Mesendoderm (in vitro differentiated cells): Measurements from ENCODE around the gene APOBEC4.

ENCODE experiments used
- DNase-seq: peaks from one replicate; pipeline ENCODE4 v3.0.0; 2013
- H2AK5ac ChIP-seq: 2 replicates; pipeline ENCODE4 v1.6.1; 2013; ENCODE audit warnings: low read length, inconsistent platforms
- H2BK120ac ChIP-seq: 2 replicates; pipeline ENCODE4 v1.6.1; 2013; ENCODE audit warnings: low read depth, mild to moderate bottlenecking, low read length, moderate library complexity, mixed read lengths
- H2BK15ac ChIP-seq: replicated peaks from 2 replicates; pipeline ENCODE4 v1.6.1; 2013; ENCODE audit warnings: low read depth, mild to moderate bottlenecking, moderate library complexity
- H2BK5ac ChIP-seq: 2 replicates; pipeline ENCODE4 v1.6.1; 2013; ENCODE audit warnings: low read length, inconsistent platforms
- H3K18ac ChIP-seq: 2 replicates; pipeline ENCODE4 v1.6.1; 2013; ENCODE audit warnings: mild to moderate bottlenecking, low read length, mixed read lengths
- H3K23ac ChIP-seq: one replicate; pipeline ENCODE4 v1.6.1; 2013; ENCODE audit warnings: low read length
- H3K27ac ChIP-seq: 2 replicates; pipeline ENCODE4 v1.5.1; 2013; ENCODE audit warnings: low read depth, mild to moderate bottlenecking, inconsistent platforms, low read length, moderate library complexity
- H3K27me3 ChIP-seq: 2 replicates; pipeline ENCODE4 v1.6.1; 2013; ENCODE audit warnings: low read length, control low read depth, mild to moderate bottlenecking, inconsistent platforms; ENCODE audit not compliant: insufficient read depth, poor library complexity
- H3K36me3 ChIP-seq: 2 replicates; pipeline ENCODE4 v1.6.1; 2013; ENCODE audit warnings: low read length, inconsistent platforms; ENCODE audit not compliant: control insufficient read depth, insufficient read depth
- H3K4ac ChIP-seq: one replicate; pipeline ENCODE4 v1.6.1; 2013; ENCODE audit warnings: low read depth, mild to moderate bottlenecking, low read length, moderate library complexity
- H3K4me1 ChIP-seq: 2 replicates; pipeline ENCODE4 v1.6.1; 2013; ENCODE audit warnings: low read depth, low read length, inconsistent platforms; ENCODE audit not compliant: control insufficient read depth
- H3K4me2 ChIP-seq: 2 replicates; pipeline ENCODE4 v1.6.1; 2013; ENCODE audit warnings: low read length
- H3K4me3 ChIP-seq: 2 replicates; pipeline ENCODE4 v1.5.1; 2013; ENCODE audit warnings: mild to moderate bottlenecking, low read length
- H3K56ac ChIP-seq: one replicate; pipeline ENCODE4 v1.6.1; 2013; ENCODE audit warnings: low read length
- H3K79me1 ChIP-seq: 2 replicates; pipeline ENCODE4 v1.6.1; 2013; ENCODE audit warnings: low read length, inconsistent platforms
- H3K79me2 ChIP-seq: 2 replicates; pipeline ENCODE4 v1.6.1; 2013; ENCODE audit warnings: mild to moderate bottlenecking, low read length; ENCODE audit not compliant: control insufficient read depth, insufficient read depth
- H3K9ac ChIP-seq: 2 replicates; pipeline ENCODE4 v1.6.1; 2013; ENCODE audit warnings: low read length, inconsistent platforms
- H4K5ac ChIP-seq: one replicate; pipeline ENCODE4 v1.6.1; 2013; ENCODE audit warnings: low read length
- H4K8ac ChIP-seq: one replicate; pipeline ENCODE4 v1.6.1; 2013; ENCODE audit warnings: low read depth, mild to moderate bottlenecking, control low read depth, low read length, moderate library complexity
- WGBS: extraction: QIAGEN DNeasy Blood & Tissue Kit; methylation state at CpG from one replicate; pipeline ENCODE4 v1.1.7; 2013; ENCODE audit warnings: low lambda C conversion rate, missing lambda C conversion rate; ENCODE audit not compliant: insufficient coverage; ENCODE audit errors: extremely low coverage; 5-methylcytosine and 5-hydroxymethylcytosine counted together

Gene APOBEC4

DNA sequence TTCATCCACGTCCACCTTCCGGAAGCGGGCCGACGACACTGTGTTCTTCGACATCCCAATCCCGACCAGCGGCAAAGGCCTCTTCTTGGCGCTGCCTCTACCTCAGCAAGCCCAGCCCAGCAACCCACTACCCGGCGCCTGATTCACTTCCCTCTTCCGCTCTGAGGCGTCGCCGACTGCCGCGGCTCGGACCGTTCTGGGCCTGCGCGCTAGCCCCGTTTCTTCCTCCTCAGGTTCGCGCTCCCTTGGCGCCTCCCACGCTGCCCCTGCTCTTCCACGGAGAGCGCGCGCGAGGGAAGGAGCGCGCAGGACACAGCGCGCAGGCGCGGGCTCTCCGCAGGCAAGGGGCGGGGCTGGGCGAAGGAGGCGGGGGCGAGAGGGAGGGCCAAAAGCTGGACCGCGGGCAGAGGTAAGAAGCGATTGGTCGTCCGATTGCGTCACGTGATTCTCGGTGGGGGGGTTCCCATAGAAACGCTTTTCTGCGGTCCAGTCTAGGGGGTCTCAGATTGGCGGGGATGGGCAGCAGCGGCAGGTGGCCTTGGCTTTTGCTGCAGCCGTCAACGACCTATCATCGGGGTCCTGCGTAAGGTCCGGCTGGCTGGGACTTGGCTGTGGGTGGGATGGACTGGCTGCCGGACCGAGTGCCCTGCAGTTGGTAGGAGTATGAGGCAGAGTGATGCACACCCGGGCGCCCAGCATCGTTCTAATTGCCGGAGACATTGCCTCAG, 17.3 kb downstream of the APOBEC4 start, which contains the start of gene ARPC5:
Gene ARPC5, minus strand, starts transcription at position 178 of the 728 bp plus-strand sequence. Its CDS starts 124 bp downstream, at position 54.
- H3K27ac ChIP-seq = peak within 1 kb of the TSS; percentile 88
- H3K56ac ChIP-seq = peak within 1 kb of the TSS; percentile 98
- peak within 1 kb of the TSS; percentile 92 for H3K9ac ChIP-seq
- no peaks in the 10 kb centered on the region for H3K4me1 ChIP-seq
- peak within 1 kb of the TSS; percentile 65 for H3K18ac ChIP-seq
- H4K5ac ChIP-seq = no peak within 1 kb of the TSS
- peaks cover 2% of the 10 kb centered on the region for H3K79me1 ChIP-seq
- peaks cover 2% of the 10 kb centered on the region for H3K27me3 ChIP-seq
- no peak within 1 kb of the TSS for H2AK5ac ChIP-seq
- H3K23ac ChIP-seq = no peak within 1 kb of the TSS
- no peak within 1 kb of the TSS for H2BK120ac ChIP-seq
- no CpG with 5 or more reads among the region's 65 CpGs for WGBS
- H4K8ac ChIP-seq = peak within 1 kb of the TSS; percentile 43
- DNase-seq = peak; percentile 97
- no peak within 1 kb of the TSS for H2BK15ac ChIP-seq
- peak within 1 kb of the TSS; percentile 72 for H3K4me2 ChIP-seq
- peak within 1 kb of the TSS; percentile 90 for H3K4me3 ChIP-seq
- peaks cover 2% of the 10 kb centered on the region for H3K36me3 ChIP-seq
- peak within 1 kb of the TSS; percentile 10 for H3K4ac ChIP-seq
- H2BK5ac ChIP-seq = no peak within 1 kb of the TSS
- peaks cover 6% of the 10 kb centered on the region for H3K79me2 ChIP-seq

DNA sequence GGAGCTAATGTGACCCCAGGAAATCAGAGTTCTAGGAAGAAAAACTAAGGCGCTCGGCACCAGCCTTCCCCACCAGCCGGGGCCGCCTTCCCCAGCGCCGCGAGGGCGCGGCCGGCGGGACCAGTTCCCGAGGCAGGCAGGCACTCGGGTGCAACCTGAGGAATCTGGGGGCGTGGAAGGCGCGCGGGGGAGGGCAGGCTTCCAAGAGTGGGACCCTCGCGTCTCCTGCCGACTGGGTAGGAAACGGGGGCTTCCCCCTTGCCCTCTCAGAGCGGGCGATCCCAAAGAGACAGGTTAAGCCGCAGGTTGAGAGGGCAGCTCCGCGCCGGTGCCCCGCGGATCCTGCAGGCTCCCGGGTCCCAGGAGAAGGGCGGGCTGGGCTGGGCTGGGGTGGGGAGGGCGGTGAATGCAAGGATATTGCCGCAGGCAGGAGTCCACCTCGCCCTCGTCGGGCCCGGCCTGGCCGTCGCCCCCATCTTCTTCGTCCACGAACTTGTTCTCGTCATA, 18.0 kb downstream of the APOBEC4 start:
- H2BK15ac ChIP-seq = no peak overlapping the region
- peaks cover 4% of the 10 kb centered on the region for H3K79me1 ChIP-seq
- peak overlapping the region; percentile 98 for H3K56ac ChIP-seq
- H3K27ac ChIP-seq = peak overlapping the region; percentile 88
- WGBS = no CpG with 5 or more reads among the region's 42 CpGs
- H4K8ac ChIP-seq = peak overlapping the region; percentile 43
- no peak overlapping the region for H2BK5ac ChIP-seq
- H3K36me3 ChIP-seq = peaks cover 6% of the 10 kb centered on the region
- H3K18ac ChIP-seq = peak overlapping the region; percentile 65
- H2BK120ac ChIP-seq = no peak overlapping the region
- peak overlapping the region; percentile 53 for H3K4me2 ChIP-seq
- H3K23ac ChIP-seq = no peak overlapping the region
- no peaks in the 10 kb centered on the region for H3K4me1 ChIP-seq
- H3K27me3 ChIP-seq = peaks cover 2% of the 10 kb centered on the region
- peaks cover 8% of the 10 kb centered on the region for H3K79me2 ChIP-seq
- H4K5ac ChIP-seq = no peak overlapping the region
- peak overlapping the region; percentile 92 for H3K9ac ChIP-seq
- peak overlapping the region; percentile 90 for H3K4me3 ChIP-seq
- no peak overlapping the region for H2AK5ac ChIP-seq
- no peak for DNase-seq
- H3K4ac ChIP-seq = peak overlapping the region; percentile 10

DNA sequence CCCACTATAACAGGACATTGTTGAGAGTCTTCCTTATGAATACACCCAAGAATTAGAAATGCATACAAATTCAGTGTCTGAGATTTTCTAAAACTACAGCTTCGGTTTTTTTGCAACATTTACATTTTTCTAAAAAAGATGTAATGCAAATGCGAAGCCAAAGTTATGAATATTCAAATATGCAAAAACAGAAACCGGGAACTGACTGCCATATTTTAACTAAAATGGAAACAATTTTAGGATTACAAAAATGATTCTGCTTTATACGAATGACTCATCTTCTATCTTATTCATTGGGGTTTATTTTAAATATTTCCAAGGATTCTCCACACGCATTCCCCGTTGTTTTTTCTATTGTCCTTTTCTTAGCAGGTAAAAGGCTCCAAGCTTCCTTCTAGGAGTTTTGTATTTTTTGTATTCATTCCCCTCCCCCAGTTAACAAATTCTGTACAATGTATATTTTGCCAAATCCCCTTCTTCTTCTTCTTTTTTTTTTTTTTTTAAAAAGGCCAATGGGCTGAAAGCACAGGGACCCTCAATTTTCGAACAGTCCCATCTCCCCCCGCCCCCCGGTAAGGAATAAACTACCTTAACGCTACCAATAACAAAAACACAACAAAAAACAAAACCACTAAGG, 18.6 kb downstream of the APOBEC4 start:
- Histone ChIP-seq H3K27ac (no peak overlapping the region), H3K9ac (peak overlapping the region; percentile 92), H3K79me2 (peaks cover 8% of the 10 kb centered on the region), H3K4me2 (peak overlapping the region; percentile 30), H3K36me3 (peaks cover 6% of the 10 kb centered on the region), H4K5ac (no peak overlapping the region), H2BK120ac (no peak overlapping the region), H2BK15ac (no peak overlapping the region), H2AK5ac (no peak overlapping the region), H3K27me3 (peaks cover 2% of the 10 kb centered on the region), H3K4me3 (peak overlapping the region; percentile 90), H3K4ac (no peak overlapping the region), H3K23ac (no peak overlapping the region), H3K18ac (no peak overlapping the region), H2BK5ac (no peak overlapping the region), H4K8ac (no peak overlapping the region), H3K79me1 (peaks cover 4% of the 10 kb centered on the region), H3K4me1 (no peaks in the 10 kb centered on the region), H3K56ac (peak overlapping the region; percentile 98)
- no peak for DNase-seq
- no CpG with 5 or more reads among the region's 10 CpGs for WGBS

DNA sequence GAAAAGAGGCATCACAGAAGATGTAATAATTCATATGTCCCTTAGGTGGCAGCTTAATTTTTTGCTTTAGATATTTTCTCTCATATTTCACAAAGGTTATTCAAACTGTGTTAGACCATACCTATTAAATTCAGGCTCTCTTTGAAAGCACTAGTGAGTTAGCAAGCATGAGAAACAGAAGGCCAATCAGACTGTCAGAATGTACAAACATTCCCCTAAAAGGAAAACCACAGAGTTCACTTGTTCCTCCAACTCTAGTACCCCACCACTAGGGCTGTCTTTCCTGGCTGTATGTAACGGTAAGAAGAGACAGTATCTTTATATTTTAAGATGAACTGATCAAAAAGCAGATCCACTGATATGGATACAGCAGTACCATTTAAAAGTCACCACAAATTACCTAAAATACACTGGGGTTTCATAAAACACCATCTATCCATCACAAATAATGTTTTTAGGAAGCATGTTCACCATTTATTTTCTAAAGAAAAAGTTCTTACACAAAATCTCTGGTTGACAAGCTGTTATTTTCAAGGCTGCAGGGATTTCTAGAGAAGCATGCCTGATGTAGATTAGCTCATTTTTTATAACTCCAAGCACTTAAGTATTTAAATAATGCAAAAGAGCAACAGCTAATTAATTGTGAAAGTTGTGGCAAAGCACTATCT, 19.3 kb downstream of the APOBEC4 start:
- Histone ChIP-seq H2AK5ac (no peak overlapping the region), H3K9ac (no peak overlapping the region), H3K27ac (no peak overlapping the region), H3K23ac (no peak overlapping the region), H4K5ac (no peak overlapping the region), H3K36me3 (peaks cover 6% of the 10 kb centered on the region), H3K27me3 (peaks cover 2% of the 10 kb centered on the region), H3K18ac (no peak overlapping the region), H2BK120ac (no peak overlapping the region), H4K8ac (no peak overlapping the region), H3K79me2 (peaks cover 8% of the 10 kb centered on the region), H3K4me1 (no peaks in the 10 kb centered on the region), H3K4me3 (no peak overlapping the region), H2BK5ac (no peak overlapping the region), H3K79me1 (peaks cover 4% of the 10 kb centered on the region), H3K56ac (no peak overlapping the region), H3K4me2 (peak overlapping the region; percentile 5), H2BK15ac (no peak overlapping the region), H3K4ac (no peak overlapping the region)
- no CpG with 5 or more reads among the region's 1 CpG for WGBS
- DNase-seq = peak; percentile 75

DNA sequence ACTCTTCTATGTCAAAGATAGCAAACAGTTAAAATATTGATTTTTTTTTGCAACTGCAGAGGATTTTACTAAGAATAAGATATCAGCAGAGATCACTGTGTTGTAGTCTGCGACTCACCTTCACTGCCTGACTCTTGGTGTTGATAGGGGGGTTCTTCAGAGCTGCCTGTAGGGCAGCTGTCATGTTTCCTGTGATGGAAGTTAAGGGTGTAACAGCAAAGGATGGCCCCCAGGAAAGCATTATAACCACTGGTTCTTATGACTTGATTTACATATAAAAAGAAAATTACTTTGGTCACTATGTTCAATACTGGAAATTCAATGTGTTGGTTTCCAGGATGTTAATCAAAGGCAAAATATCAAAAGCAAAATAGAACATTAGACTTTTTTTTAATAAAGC, 20.2 kb downstream of the APOBEC4 start:
- H3K4me1 ChIP-seq = no peaks in the 10 kb centered on the region
- no peak overlapping the region for H3K23ac ChIP-seq
- DNase-seq = peak; percentile 51
- WGBS = no CpG with 5 or more reads among the region's 1 CpG
- peaks cover 2% of the 10 kb centered on the region for H3K27me3 ChIP-seq
- H2AK5ac ChIP-seq = no peak overlapping the region
- H3K4me3 ChIP-seq = no peak overlapping the region
- H3K27ac ChIP-seq = no peak overlapping the region
- no peak overlapping the region for H3K56ac ChIP-seq
- no peak overlapping the region for H2BK5ac ChIP-seq
- H4K8ac ChIP-seq = no peak overlapping the region
- H3K36me3 ChIP-seq = peaks cover 6% of the 10 kb centered on the region
- H3K79me1 ChIP-seq = peaks cover 4% of the 10 kb centered on the region
- no peak overlapping the region for H3K9ac ChIP-seq
- H3K18ac ChIP-seq = no peak overlapping the region
- H3K79me2 ChIP-seq = peaks cover 8% of the 10 kb centered on the region
- H2BK120ac ChIP-seq = no peak overlapping the region
- H3K4ac ChIP-seq = no peak overlapping the region
- H2BK15ac ChIP-seq = no peak overlapping the region
- no peak overlapping the region for H3K4me2 ChIP-seq
- H4K5ac ChIP-seq = no peak overlapping the region
